CD4-positive, alpha-beta memory T cell (primary cell): ENCODE measurements around the gene CACNA1G. TPM values are rescaled to one million over a fixed set of nuclear protein-coding genes. Genes with fewer than 3 reads are reported as not detected.

ENCODE experiments used
- CTCF ChIA-PET: fragments of 350-600 bp; sonication (Branson Sonifier 250); formaldehyde crosslinking; loops from one replicate; lab custom pipeline; 2021; ENCODE audit warnings: inconsistent platforms; ENCODE audit not compliant: partially characterized antibody; lab: Charles Lee
- POLR2A ChIA-PET: fragments of 350-600 bp; sonication (Branson Sonifier 250); formaldehyde crosslinking; loops from one replicate; lab custom pipeline; 2021; ENCODE audit not compliant: partially characterized antibody; lab: Charles Lee
- DNase-seq, 5 donors: peaks; one replicate each; pipeline versions ENCODE4 v3.0.0 to v3.0.0-alpha.2; 2020 to 2022; ENCODE audit warnings: mixed read lengths in 1 of 5
- H3K27ac ChIP-seq: one replicate; pipeline ENCODE4 v1.7.0; 2013; ENCODE audit warnings: low read depth, low read length
- H3K27me3 ChIP-seq: 2 replicates; pipeline ENCODE4 v1.7.0; 2013; ENCODE audit warnings: mild to moderate bottlenecking, low read length, moderate library complexity; ENCODE audit not compliant: insufficient read depth
- H3K36me3 ChIP-seq: 2 replicates; pipeline ENCODE4 v1.7.0; 2013; ENCODE audit warnings: mild to moderate bottlenecking, low read length, moderate library complexity; ENCODE audit not compliant: insufficient read depth
- H3K4me1 ChIP-seq: 2 replicates; pipeline ENCODE4 v1.7.0; 2013; ENCODE audit warnings: mild to moderate bottlenecking, low read length, moderate library complexity; ENCODE audit not compliant: insufficient read depth
- H3K4me3 ChIP-seq, 2 donors: one replicate each; pipeline ENCODE4 v1.7.0; 2013; ENCODE audit warnings: low read length in 2 of 2, mild to moderate bottlenecking in 1 of 2
- H3K9me3 ChIP-seq, 2 donors: one replicate each; pipeline ENCODE4 v1.7.0; 2013; ENCODE audit warnings: low read length in 2 of 2, control low read depth in 1 of 2; ENCODE audit not compliant: control insufficient read depth in 1 of 2
- H3K27ac Mint-ChIP-seq, 7 donors: one replicate each; pipeline ENCODE4 v1.8.0; 2020 to 2021; ENCODE audit warnings: mixed read lengths in 7 of 7, mild to moderate bottlenecking in 6 of 7, inconsistent platforms in 3 of 7, moderate library complexity in 3 of 7
- H3K27me3 Mint-ChIP-seq, 2 donors: one replicate each; pipeline ENCODE4 v1.8.0; 2020 to 2021; ENCODE audit warnings: mixed read lengths in 2 of 2
- H3K36me3 Mint-ChIP-seq, 2 donors: one replicate each; pipeline ENCODE4 v1.8.0; 2020 to 2021; ENCODE audit warnings: mixed read lengths in 2 of 2, inconsistent platforms in 1 of 2, mild to moderate bottlenecking in 1 of 2
- H3K4me1 Mint-ChIP-seq, 4 donors: one replicate each; pipeline ENCODE4 v1.8.0; 2020 to 2021; ENCODE audit warnings: mixed read lengths in 4 of 4, mild to moderate bottlenecking in 1 of 4
- H3K4me3 Mint-ChIP-seq, 8 donors: one replicate each; pipeline ENCODE4 v1.8.0; 2020 to 2021; ENCODE audit warnings: mixed read lengths in 8 of 8, mild to moderate bottlenecking in 7 of 8, moderate library complexity in 6 of 8, inconsistent platforms in 3 of 8
- H3K9me3 Mint-ChIP-seq, 8 donors: one replicate each; pipeline ENCODE4 v1.8.0; 2020 to 2021; ENCODE audit warnings: mixed read lengths in 8 of 8, mild to moderate bottlenecking in 5 of 8, inconsistent platforms in 3 of 8, moderate library complexity in 1 of 8
- intact Hi-C: fragments of 100-400 bp; cut with micrococcal nuclease; formaldehyde crosslinking; loops from one replicate; pipeline ENCODE4 v1.15.1; 2023
- polyA plus RNA-seq, 2 donors: library from polyadenylated mRNA; unstranded; fragments of 300-500 nt; fragmentation: Illumina TruSeq; gene quantifications; one replicate each; pipeline ENCODE4 v1.2.3, GENCODE V29; 2021
- total RNA-seq, 2 experiments: library from RNA; stranded (reverse); gene quantifications; one replicate each; pipeline ENCODE4 v1.2.3, GENCODE V29; 2021

The CACNA1G gene
- total and polyA plus RNA-seq, 4 experiments from 2014 or later, result not detected

- POLR2A ChIA-PET, result no interaction called here
Observed at GRCh38 chr17:50672071-50672470, 111.6 kb downstream of the CACNA1G start.

GRCh38 chr17:50672831-50673551 is 112.5 kb downstream of the CACNA1G start:
- Histone ChIP-seq H3K9me3 (no peaks in the 10 kb centered on the region), H3K36me3 (no peaks in the 10 kb centered on the region), H3K27ac (no peak overlapping the region), H3K4me1 (no peaks in the 10 kb centered on the region), H3K27me3 (no peaks in the 10 kb centered on the region), H3K4me3 (no peak overlapping the region)
- intact Hi-C loops, result no loop called here
- Mint-ChIP-seq H3K27me3 (no peaks in the 10 kb centered on the region), H3K4me3 (no peak overlapping the region), H3K27ac (no peak overlapping the region), H3K4me1 (peaks cover 0 to 1% (median 0%) of the 10 kb centered on the region in 4 donors), H3K9me3 (no peaks in the 10 kb centered on the region), H3K36me3 (no peaks in the 10 kb centered on the region)
- CTCF ChIA-PET, result interaction anchor here (0.6 kb wide), 1 partner anchor 32 kb away, joined by 3 read pairs; no protein-coding TSS in a partner anchor
- DNase-seq, result no peak
- POLR2A ChIA-PET, result no interaction called here

More at GRCh38 chr17:50672071-50672470, 111.6 kb downstream of the CACNA1G start:
- H3K9me3 ChIP-seq, result no peaks in the 10 kb centered on the region
- H3K27ac ChIP-seq, result no peak overlapping the region
- Mint-ChIP-seq H3K27ac (no peak overlapping the region), H3K4me1 (peaks cover 0 to 3% (median under 1%) of the 10 kb centered on the region in 4 donors), H3K4me3 (no peak overlapping the region), H3K27me3 (no peaks in the 10 kb centered on the region), H3K36me3 (no peaks in the 10 kb centered on the region), H3K9me3 (no peaks in the 10 kb centered on the region)
- DNase-seq, result no peak
- H3K4me3 ChIP-seq, result no peak overlapping the region
- intact Hi-C loops, result no loop called here
- no peaks in the 10 kb centered on the region for H3K27me3 ChIP-seq
- H3K36me3 ChIP-seq, result no peaks in the 10 kb centered on the region
- no peaks in the 10 kb centered on the region for H3K4me1 ChIP-seq
- CTCF ChIA-PET, result no interaction called here

GRCh38 chr17:50675190-50675589 is 114.7 kb downstream of the CACNA1G start:
- CTCF ChIA-PET, result no interaction called here
- no peaks in the 10 kb centered on the region for H3K9me3 ChIP-seq
- peaks cover 0 to 6% of the 10 kb centered on the region in 2 donors for H3K27me3 Mint-ChIP-seq
- no peaks in the 10 kb centered on the region for H3K9me3 Mint-ChIP-seq
- POLR2A ChIA-PET, result no interaction called here
- no peak overlapping the region for H3K4me3 Mint-ChIP-seq
- no peaks in the 10 kb centered on the region for H3K36me3 Mint-ChIP-seq
- H3K27ac Mint-ChIP-seq, result no peak overlapping the region
- no peak overlapping the region for H3K27ac ChIP-seq
- no peaks in the 10 kb centered on the region for H3K4me1 ChIP-seq
- no peaks in the 10 kb centered on the region for H3K36me3 ChIP-seq
- no peak overlapping the region for H3K4me3 ChIP-seq
- H3K4me1 Mint-ChIP-seq, result no peaks in the 10 kb centered on the region
- no peaks in the 10 kb centered on the region for H3K27me3 ChIP-seq
- intact Hi-C loops, result no loop called here
- no peak for DNase-seq

GRCh38 chr17:50675627-50676026 is 115.1 kb downstream of the CACNA1G start:
- peaks cover 2 to 9% of the 10 kb centered on the region in 2 donors for H3K27me3 Mint-ChIP-seq
- no peaks in the 10 kb centered on the region for H3K9me3 ChIP-seq
- intact Hi-C loops, result no loop called here
- no peaks in the 10 kb centered on the region for H3K4me1 ChIP-seq
- H3K4me3 ChIP-seq, result no peak overlapping the region
- ChIA-PET POLR2A (no interaction called here), CTCF (no interaction called here)
- no peak overlapping the region for H3K4me3 Mint-ChIP-seq
- no peaks in the 10 kb centered on the region for H3K36me3 ChIP-seq
- no peak overlapping the region for H3K27ac ChIP-seq
- no peak for DNase-seq
- H3K27me3 ChIP-seq, result no peaks in the 10 kb centered on the region
- H3K9me3 Mint-ChIP-seq, result no peaks in the 10 kb centered on the region
- no peak overlapping the region for H3K27ac Mint-ChIP-seq
- H3K4me1 Mint-ChIP-seq, result no peaks in the 10 kb centered on the region
- H3K36me3 Mint-ChIP-seq, result no peaks in the 10 kb centered on the region

- Mint-ChIP-seq H3K27ac (no peak overlapping the region), H3K27me3 (peaks cover 4 to 11% of the 10 kb centered on the region in 2 donors), H3K36me3 (no peaks in the 10 kb centered on the region), H3K4me3 (no peak overlapping the region), H3K9me3 (no peaks in the 10 kb centered on the region), H3K4me1 (peaks cover 0 to 4% (median 3%) of the 10 kb centered on the region in 4 donors)
- DNase-seq, result no peak
- ChIA-PET CTCF (no interaction called here), POLR2A (no interaction called here)
- Histone ChIP-seq H3K4me3 (no peak overlapping the region), H3K9me3 (no peaks in the 10 kb centered on the region), H3K4me1 (no peaks in the 10 kb centered on the region), H3K36me3 (no peaks in the 10 kb centered on the region), H3K27me3 (no peaks in the 10 kb centered on the region), H3K27ac (no peak overlapping the region)
- intact Hi-C loops, result no loop called here
Observed at GRCh38 chr17:50676065-50676975, 115.8 kb downstream of the CACNA1G start.

Other genes with a start within 250 kb of the CACNA1G start
- 10 to 100 TPM; 37.6 to 41.1 TPM for gene XYLT2, start 214.6 kb upstream of the CACNA1G start, total RNA-seq
- 10 to 100 TPM in 1 of 2 donors, 1 to 10 TPM in 1; 7.7 to 20.8 TPM for gene XYLT2, start 214.6 kb upstream of the CACNA1G start, polyA plus RNA-seq
- 10 to 100 TPM; 30.0 to 32.9 TPM for gene MRPL27, start 187.5 kb upstream of the CACNA1G start, total RNA-seq
- gene MRPL27, start 187.5 kb upstream of the CACNA1G start, polyA plus RNA-seq, result 10 to 100 TPM; 38.4 to 55.8 TPM
- gene EME1, start 187.5 kb upstream of the CACNA1G start, total RNA-seq, result under 1 TPM; 0.41 to 0.89 TPM
- gene EME1, start 187.5 kb upstream of the CACNA1G start, polyA plus RNA-seq, result under 1 TPM in 1 of 2 donors, not detected in 1; 0.13 TPM
- 10 to 100 TPM; 30.3 to 30.7 TPM for gene LRRC59, start 163.2 kb upstream of the CACNA1G start, total RNA-seq
- gene LRRC59, start 163.2 kb upstream of the CACNA1G start, polyA plus RNA-seq, result 10 to 100 TPM; 17.8 to 23.9 TPM
- 10 to 100 TPM; 20.8 to 24.8 TPM for gene ACSF2, start 134.5 kb upstream of the CACNA1G start, total RNA-seq
- 1 to 10 TPM; 1.7 to 2.4 TPM for gene ACSF2, start 134.5 kb upstream of the CACNA1G start, polyA plus RNA-seq
- not detected for gene CHAD, start 91.8 kb upstream of the CACNA1G start, total RNA-seq
- under 1 TPM in 1 of 2 donors, not detected in 1; 0.64 TPM for gene CHAD, start 91.8 kb upstream of the CACNA1G start, polyA plus RNA-seq
- 10 to 100 TPM; 81.1 to 86.0 TPM for gene RSAD1, start 81.9 kb upstream of the CACNA1G start, total RNA-seq
- 10 to 100 TPM; 58.3 to 72.8 TPM for gene RSAD1, start 81.9 kb upstream of the CACNA1G start, polyA plus RNA-seq
- gene MYCBPAP, start 52.3 kb upstream of the CACNA1G start, total RNA-seq, result 1 to 10 TPM; 5.3 to 6.8 TPM
- gene MYCBPAP, start 52.3 kb upstream of the CACNA1G start, polyA plus RNA-seq, result under 1 TPM in 1 of 2 donors, not detected in 1; 0.24 TPM
- gene EPN3, start 28.0 kb upstream of the CACNA1G start, total RNA-seq, result not detected
- not detected for gene EPN3, start 28.0 kb upstream of the CACNA1G start, polyA plus RNA-seq
- gene SPATA20, start 13.5 kb upstream of the CACNA1G start, total RNA-seq, result 10 to 100 TPM; 13.3 to 14.1 TPM
- 1 to 10 TPM; 5.4 to 7.3 TPM for gene SPATA20, start 13.5 kb upstream of the CACNA1G start, polyA plus RNA-seq
- gene ABCC3, start 74.2 kb downstream of the CACNA1G start, total RNA-seq, result 1 to 10 TPM in 1 of 2 experiments, under 1 TPM in 1; 0.86 to 1.6 TPM
- not detected for gene ABCC3, start 74.2 kb downstream of the CACNA1G start, polyA plus RNA-seq
- 10 to 100 TPM; 34.2 to 39.3 TPM for gene ANKRD40, start 147.2 kb downstream of the CACNA1G start, total RNA-seq
- 1 to 10 TPM; 2.1 to 8.1 TPM for gene ANKRD40, start 147.2 kb downstream of the CACNA1G start, polyA plus RNA-seq
- gene LUC7L3, start 158.9 kb downstream of the CACNA1G start, total RNA-seq, result 100 to 1,000 TPM; 254 to 291 TPM
- 10 to 100 TPM; 21.9 to 79.6 TPM for gene LUC7L3, start 158.9 kb downstream of the CACNA1G start, polyA plus RNA-seq
- not detected for gene ANKRD40CL, start 206.8 kb downstream of the CACNA1G start, total RNA-seq
- not detected for gene ANKRD40CL, start 206.8 kb downstream of the CACNA1G start, polyA plus RNA-seq